Measurements from ENCODE around the gene PJA1. TPM values are rescaled to one million over a fixed set of nuclear protein-coding genes. Genes with fewer than 3 reads are reported as not detected.

Gene PJA1, protein sequence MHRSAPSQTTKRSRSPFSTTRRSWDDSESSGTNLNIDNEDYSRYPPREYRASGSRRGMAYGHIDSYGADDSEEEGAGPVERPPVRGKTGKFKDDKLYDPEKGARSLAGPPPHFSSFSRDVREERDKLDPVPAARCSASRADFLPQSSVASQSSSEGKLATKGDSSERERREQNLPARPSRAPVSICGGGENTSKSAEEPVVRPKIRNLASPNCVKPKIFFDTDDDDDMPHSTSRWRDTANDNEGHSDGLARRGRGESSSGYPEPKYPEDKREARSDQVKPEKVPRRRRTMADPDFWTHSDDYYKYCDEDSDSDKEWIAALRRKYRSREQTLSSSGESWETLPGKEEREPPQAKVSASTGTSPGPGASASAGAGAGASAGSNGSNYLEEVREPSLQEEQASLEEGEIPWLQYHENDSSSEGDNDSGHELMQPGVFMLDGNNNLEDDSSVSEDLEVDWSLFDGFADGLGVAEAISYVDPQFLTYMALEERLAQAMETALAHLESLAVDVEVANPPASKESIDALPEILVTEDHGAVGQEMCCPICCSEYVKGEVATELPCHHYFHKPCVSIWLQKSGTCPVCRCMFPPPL
- 12.2 to 17.9 TPM (median 13.5 TPM) in 5 replicates for total RNA-seq (2022; extraction: Qiagen RNA extraction)

DNA sequence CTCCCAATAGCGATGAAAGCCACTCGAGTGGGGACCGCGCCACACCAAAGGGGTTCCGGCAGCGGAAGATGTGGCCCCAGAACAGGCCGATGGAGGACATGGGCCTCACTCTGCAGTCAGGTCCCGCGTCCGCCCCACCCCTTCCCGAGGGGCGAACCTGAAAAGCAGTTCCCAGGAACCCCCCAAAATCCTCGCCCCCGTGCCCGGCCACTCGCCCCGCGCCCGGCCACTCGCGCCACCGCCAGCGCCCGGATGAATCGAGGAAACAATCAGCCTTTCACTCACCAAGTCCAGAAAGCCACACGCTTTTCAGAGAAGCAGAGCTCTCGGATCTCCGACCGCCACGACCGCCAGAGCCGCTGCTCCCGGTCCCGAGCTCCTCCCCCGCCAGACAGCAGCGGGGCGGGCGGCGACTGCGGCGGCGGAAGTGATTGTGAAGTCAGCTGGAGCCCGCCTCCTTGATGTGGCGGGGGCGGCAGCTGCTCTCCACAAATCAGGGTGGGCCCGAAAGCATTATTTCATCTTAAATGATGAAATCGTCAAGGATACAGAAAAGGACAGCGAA lies at the start of gene PJA1:
PJA1 (minus strand) TSS at position 367 of the 565 bp plus-strand sequence. CDS start 2,380 bp downstream, outside the sequence.

